H9 (cell line): Measurements from ENCODE around the gene SEPTIN12. TPM values are rescaled to one million over a fixed set of nuclear protein-coding genes. Genes with fewer than 3 reads are reported as not detected.

Source experiments
- DNase-seq: peaks from one replicate; pipeline ENCODE4 v3.0.0-alpha.2; 2017
- H2AFZ ChIP-seq: one replicate; pipeline ENCODE4 v1.6.1; 2013; ENCODE audit warnings: mild to moderate bottlenecking, low read length, control low read depth, moderate library complexity
- H2AK5ac ChIP-seq: 2 replicates; pipeline ENCODE4 v1.6.1; 2013; ENCODE audit warnings: low read length, control low read depth, mixed read lengths; ENCODE audit not compliant: insufficient read length
- H2BK120ac ChIP-seq: one replicate; pipeline ENCODE4 v1.6.1; 2013; ENCODE audit warnings: low read depth, mild to moderate bottlenecking, low read length, control low read depth, inconsistent platforms; ENCODE audit not compliant: poor library complexity, severe bottlenecking
- H2BK12ac ChIP-seq: 2 replicates; pipeline ENCODE4 v1.6.1; 2013; ENCODE audit warnings: low read length, control low read depth, mixed read lengths, low read depth; ENCODE audit not compliant: insufficient read length
- H2BK15ac ChIP-seq: 2 replicates; pipeline ENCODE4 v1.6.1; 2013; ENCODE audit warnings: low read depth, low read length, control low read depth
- H2BK20ac ChIP-seq: one replicate; pipeline ENCODE4 v1.6.1; 2013; ENCODE audit warnings: low read depth, mild to moderate bottlenecking, low read length, control low read depth, inconsistent platforms; ENCODE audit not compliant: poor library complexity, severe bottlenecking
- H2BK5ac ChIP-seq: 2 replicates; pipeline ENCODE4 v1.6.1; 2013; ENCODE audit warnings: low read length, control low read depth, mixed read lengths; ENCODE audit not compliant: insufficient read length
- H3K14ac ChIP-seq: 2 replicates; pipeline ENCODE4 v1.6.1; 2013; ENCODE audit warnings: low read length, control low read depth; ENCODE audit not compliant: insufficient read depth
- H3K18ac ChIP-seq: 2 replicates; pipeline ENCODE4 v1.6.1; 2013; ENCODE audit warnings: low read depth, mild to moderate bottlenecking, mixed read lengths, low read length, control low read depth; ENCODE audit not compliant: insufficient read length
- H3K23ac ChIP-seq: 2 replicates; pipeline ENCODE4 v1.6.1; 2013; ENCODE audit warnings: low read length, control low read depth, mixed read lengths, low read depth; ENCODE audit not compliant: insufficient read length
- H3K23me2 ChIP-seq: 2 replicates; pipeline ENCODE4 v1.6.1; 2013; ENCODE audit warnings: low read depth, mild to moderate bottlenecking, mixed read lengths, low read length, control low read depth; ENCODE audit not compliant: insufficient read length, poor library complexity, severe bottlenecking
- H3K27ac ChIP-seq: 2 replicates; pipeline ENCODE4 v1.5.1; 2013; ENCODE audit warnings: low read length, control low read depth, mixed read lengths, low read depth; ENCODE audit not compliant: insufficient read length
- H3K27me3 ChIP-seq: 2 replicates; pipeline ENCODE4 v1.6.1; 2013; ENCODE audit warnings: low read length, control low read depth, inconsistent platforms; ENCODE audit not compliant: insufficient read depth
- H3K4ac ChIP-seq: 2 replicates; pipeline ENCODE4 v1.6.1; 2013; ENCODE audit warnings: low read depth, mild to moderate bottlenecking, control low read depth, inconsistent platforms, low read length, moderate library complexity
- H3K4me1 ChIP-seq: 2 replicates; pipeline ENCODE4 v1.6.1; 2013; ENCODE audit warnings: low read length, control low read depth, inconsistent platforms; ENCODE audit not compliant: insufficient read depth
- H3K4me2 ChIP-seq: 2 replicates; pipeline ENCODE4 v1.6.1; 2013; ENCODE audit warnings: low read length, control low read depth, mixed read lengths; ENCODE audit not compliant: insufficient read length, insufficient read depth
- H3K56ac ChIP-seq: 2 replicates; pipeline ENCODE4 v1.6.1; 2013; ENCODE audit warnings: low read depth, mild to moderate bottlenecking, mixed read lengths, low read length, control low read depth; ENCODE audit not compliant: insufficient read length
- H3K79me1 ChIP-seq: 2 replicates; pipeline ENCODE4 v1.6.1; 2013; ENCODE audit warnings: low read depth, mild to moderate bottlenecking, moderate library complexity, low read length, control low read depth, inconsistent platforms; ENCODE audit not compliant: insufficient read depth, poor library complexity, severe bottlenecking
- H3K79me2 ChIP-seq: 2 replicates; pipeline ENCODE4 v1.6.1; 2013; ENCODE audit warnings: low read length, control low read depth, inconsistent platforms; ENCODE audit not compliant: insufficient read depth
- H3K9ac ChIP-seq: 2 replicates; pipeline ENCODE4 v1.6.1; 2013; ENCODE audit warnings: low read length, control low read depth, mixed read lengths; ENCODE audit not compliant: insufficient read length; ENCODE audit errors: extremely low read depth
- H3K9me3 ChIP-seq: one replicate; pipeline ENCODE4 v1.6.1; 2013; ENCODE audit warnings: low read depth, low read length, inconsistent platforms; ENCODE audit not compliant: control insufficient read depth
- H3T11ph ChIP-seq: one replicate; pipeline ENCODE4 v1.6.1; 2013; ENCODE audit warnings: mild to moderate bottlenecking, low read length, control low read depth, inconsistent platforms
- H4K20me1 ChIP-seq: one replicate; pipeline ENCODE4 v1.6.1; 2013; ENCODE audit not compliant: control insufficient read depth, insufficient read length, insufficient read depth
- H4K5ac ChIP-seq: 2 replicates; pipeline ENCODE4 v1.6.1; 2013; ENCODE audit warnings: low read depth, mild to moderate bottlenecking, mixed read lengths, low read length, control low read depth; ENCODE audit not compliant: insufficient read length
- H4K8ac ChIP-seq: replicated peaks from 2 replicates; pipeline ENCODE4 v1.6.1; 2013; ENCODE audit warnings: low read length, control low read depth, mixed read lengths, low read depth; ENCODE audit not compliant: insufficient read length
- H4K91ac ChIP-seq: 2 replicates; pipeline ENCODE4 v1.6.1; 2013; ENCODE audit warnings: low read depth, mild to moderate bottlenecking, moderate library complexity, mixed read lengths, low read length, control low read depth; ENCODE audit not compliant: insufficient read length
- H3K27ac Mint-ChIP-seq, 3 experiments: 2 replicates in 2 of 3; 3 replicates in 1 of 3; pipeline ENCODE4 v1.8.0; 2020 to 2021; ENCODE audit warnings: mixed read lengths in 3 of 3, mild to moderate bottlenecking in 1 of 3, moderate library complexity in 1 of 3
- H3K27me3 Mint-ChIP-seq: 2 replicates; pipeline ENCODE4 v1.8.0; 2021; ENCODE audit warnings: low read depth, mild to moderate bottlenecking, moderate library complexity, mixed read lengths
- H3K36me3 Mint-ChIP-seq, 3 experiments: 2 replicates in 2 of 3; 3 replicates in 1 of 3; pipeline ENCODE4 v1.8.0; 2020 to 2021; ENCODE audit warnings: low read depth in 3 of 3, mixed read lengths in 3 of 3; ENCODE audit not compliant: insufficient read depth in 1 of 3
- H3K4me1 Mint-ChIP-seq, 2 experiments: 2 replicates each; pipeline ENCODE4 v1.8.0; 2020; ENCODE audit warnings: mixed read lengths in 2 of 2
- H3K4me3 Mint-ChIP-seq, 2 experiments: 2 replicates in 1 of 2; 3 replicates in 1 of 2; pipeline ENCODE4 v1.8.0; 2020 to 2021; ENCODE audit warnings: mild to moderate bottlenecking in 2 of 2, mixed read lengths in 2 of 2, moderate library complexity in 1 of 2
- H3K9me3 Mint-ChIP-seq, 2 experiments: 2 replicates in 1 of 2; 3 replicates in 1 of 2; pipeline ENCODE4 v1.8.0; 2020; ENCODE audit warnings: mild to moderate bottlenecking in 2 of 2, mixed read lengths in 2 of 2, moderate library complexity in 1 of 2
- WGBS: extraction: QIAGEN DNeasy Blood & Tissue Kit; methylation state at CpG from one replicate; pipeline ENCODE4 v1.1.7; 2013; ENCODE audit warnings: missing lambda C conversion rate, low lambda C conversion rate, mixed read lengths; ENCODE audit not compliant: insufficient read length; ENCODE audit errors: extremely low coverage; 5-methylcytosine and 5-hydroxymethylcytosine counted together
- total RNA-seq: library from RNA; stranded (reverse); gene quantifications from 2 replicates; pipeline ENCODE4 v1.2.1, GENCODE V29; 2021
- TF ChIP-seq, protein P1 (sequence below): fragments of 200-600 bp; sonication (generic); conservative IDR thresholded peaks from 3 replicates; pipeline ENCODE4 v1.8.0; 2021; ENCODE audit warnings: antibody characterized with exemption, mild to moderate bottlenecking

Gene SEPTIN12
- total RNA-seq, 1 experiment from 2014 or later, result 0.48 TPM

GRCh38 chr16:4813251-4814003 lies 25.3 kb upstream of the SEPTIN12 start:
- TF ChIP-seq, protein P1, sequence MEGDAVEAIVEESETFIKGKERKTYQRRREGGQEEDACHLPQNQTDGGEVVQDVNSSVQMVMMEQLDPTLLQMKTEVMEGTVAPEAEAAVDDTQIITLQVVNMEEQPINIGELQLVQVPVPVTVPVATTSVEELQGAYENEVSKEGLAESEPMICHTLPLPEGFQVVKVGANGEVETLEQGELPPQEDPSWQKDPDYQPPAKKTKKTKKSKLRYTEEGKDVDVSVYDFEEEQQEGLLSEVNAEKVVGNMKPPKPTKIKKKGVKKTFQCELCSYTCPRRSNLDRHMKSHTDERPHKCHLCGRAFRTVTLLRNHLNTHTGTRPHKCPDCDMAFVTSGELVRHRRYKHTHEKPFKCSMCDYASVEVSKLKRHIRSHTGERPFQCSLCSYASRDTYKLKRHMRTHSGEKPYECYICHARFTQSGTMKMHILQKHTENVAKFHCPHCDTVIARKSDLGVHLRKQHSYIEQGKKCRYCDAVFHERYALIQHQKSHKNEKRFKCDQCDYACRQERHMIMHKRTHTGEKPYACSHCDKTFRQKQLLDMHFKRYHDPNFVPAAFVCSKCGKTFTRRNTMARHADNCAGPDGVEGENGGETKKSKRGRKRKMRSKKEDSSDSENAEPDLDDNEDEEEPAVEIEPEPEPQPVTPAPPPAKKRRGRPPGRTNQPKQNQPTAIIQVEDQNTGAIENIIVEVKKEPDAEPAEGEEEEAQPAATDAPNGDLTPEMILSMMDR, result no peak
- Histone ChIP-seq H3K56ac (no peak overlapping the region), H3K27me3 (no peaks in the 10 kb centered on the region), H3K79me1 (no peaks in the 10 kb centered on the region), H3K27ac (no peak overlapping the region), H3K4me2 (no peak overlapping the region), H2AFZ (no peak overlapping the region), H3K18ac (no peak overlapping the region), H2BK12ac (no peak overlapping the region), H3K23ac (no peak overlapping the region), H3T11ph (no peak overlapping the region), H2BK20ac (no peak overlapping the region), H3K14ac (no peak overlapping the region), H4K8ac (no peak overlapping the region), H4K91ac (no peak overlapping the region), H4K20me1 (no peaks in the 10 kb centered on the region), H3K4me1 (no peaks in the 10 kb centered on the region), H4K5ac (no peak overlapping the region), H3K23me2 (no peaks in the 10 kb centered on the region), H3K9me3 (no peaks in the 10 kb centered on the region), H3K4ac (no peak overlapping the region), H3K79me2 (no peaks in the 10 kb centered on the region), H2BK15ac (no peak overlapping the region), H2BK5ac (no peak overlapping the region), H2AK5ac (no peak overlapping the region), H3K9ac (no peak overlapping the region), H2BK120ac (no peak overlapping the region)
- Mint-ChIP-seq H3K27ac (peak overlapping the region in 1 of 3 experiments; percentile 57; a peak in 1 of 7 replicates), H3K9me3 (no peaks in the 10 kb centered on the region), H3K36me3 (peaks cover 33 to 87% (median 67%) of the 10 kb centered on the region in 3 experiments; a peak in 6 of 7 replicates), H3K27me3 (no peaks in the 10 kb centered on the region), H3K4me3 (no peak overlapping the region), H3K4me1 (no peaks in the 10 kb centered on the region)
- WGBS, result no CpG with 5 or more reads among the region's 16 CpGs
- DNase-seq, result no peak
